ENCODE measurements around the gene ATP8A2.

Gene ATP8A2

GRCh38 chr13:25753976-25754375 lies 382.2 kb downstream of the ATP8A2 start:
- TF ChIP-seq CTCF (IDR thresholded peaks at IDR 0.05; ENCODE audit: extremely low read depth, missing control alignments): no peak
- no peak for DNase-seq (ENCODE audit: low spot score)

GRCh38 chr13:25756251-25756650 lies 384.5 kb downstream of the ATP8A2 start:
- no peak for DNase-seq (ENCODE audit: low spot score)
- no peak for TF ChIP-seq CTCF (IDR thresholded peaks at IDR 0.05; ENCODE audit: extremely low read depth, missing control alignments)

DNA sequence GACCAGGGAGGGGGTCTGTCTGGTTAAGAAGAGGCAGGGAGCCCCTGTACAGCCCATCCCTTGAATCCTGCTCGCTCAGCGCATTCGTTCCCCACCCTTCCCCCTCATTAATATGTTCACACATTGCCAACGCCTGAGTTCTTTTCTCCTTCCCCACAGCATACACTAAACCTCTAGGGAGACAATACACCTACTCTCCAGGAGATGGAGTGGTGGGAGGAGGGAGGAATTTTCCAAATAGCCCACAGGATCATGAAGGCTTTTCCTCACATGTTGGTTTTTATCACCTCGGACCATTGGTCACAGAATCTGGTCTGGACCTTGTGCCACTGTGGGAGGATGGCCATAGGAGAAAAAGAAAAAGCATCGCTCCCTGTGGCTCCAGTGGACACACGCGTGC lies 385.1 kb downstream of the ATP8A2 start:
- no peak for TF ChIP-seq CTCF (IDR thresholded peaks at IDR 0.05; ENCODE audit: extremely low read depth, missing control alignments)
- no peak for DNase-seq (ENCODE audit: low spot score)

- no peak for DNase-seq (ENCODE audit: low spot score)
- no peak for TF ChIP-seq CTCF (IDR thresholded peaks at IDR 0.05; ENCODE audit: extremely low read depth, missing control alignments)
Observed at GRCh38 chr13:25761041-25761440, 389.3 kb downstream of the ATP8A2 start.

DNA sequence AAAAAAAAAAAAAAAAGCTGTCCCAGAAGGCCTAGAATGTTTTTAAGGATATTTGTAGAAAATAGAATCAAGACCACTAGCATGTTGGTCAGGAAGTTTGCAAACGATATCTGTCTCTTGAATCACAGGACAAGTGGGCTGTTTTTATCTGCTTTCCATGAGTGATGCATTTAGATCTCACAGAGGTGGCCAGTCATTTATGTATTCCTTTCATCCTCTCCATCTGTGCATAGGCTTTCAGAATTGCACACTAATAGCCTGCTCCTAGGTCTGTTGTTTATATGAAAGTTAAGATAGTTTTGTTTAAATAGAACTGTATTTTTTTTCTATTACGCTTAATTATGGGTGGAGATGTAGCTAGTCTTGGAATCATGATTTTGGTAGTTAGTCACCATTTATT lies 390.5 kb downstream of the ATP8A2 start:
- TF ChIP-seq CTCF (IDR thresholded peaks at IDR 0.05; ENCODE audit: extremely low read depth, missing control alignments): no peak
- no peak for DNase-seq (ENCODE audit: low spot score)

- no peak for TF ChIP-seq CTCF (IDR thresholded peaks at IDR 0.05; ENCODE audit: extremely low read depth, missing control alignments)
- DNase-seq (ENCODE audit: low spot score): no peak
Observed at GRCh38 chr13:25762795-25763377, 391.1 kb downstream of the ATP8A2 start.

- no peak for DNase-seq (ENCODE audit: low spot score)
- no peak for TF ChIP-seq CTCF (IDR thresholded peaks at IDR 0.05; ENCODE audit: extremely low read depth, missing control alignments)
Observed at GRCh38 chr13:25764378-25764777, 392.6 kb downstream of the ATP8A2 start.
